IgD-negative memory B cell (primary cell): ENCODE data around the gene NPFFR1. TPM values are rescaled to one million over a fixed set of nuclear protein-coding genes. Genes with fewer than 3 reads are reported as not detected.

Experiments
- H3K27ac Mint-ChIP-seq, 3 donors: one replicate each; pipeline ENCODE4 v1.8.0; 2020 to 2022; ENCODE audit warnings: mild to moderate bottlenecking in 3 of 3, mixed read lengths in 3 of 3, moderate library complexity in 1 of 3
- H3K27me3 Mint-ChIP-seq: one replicate; pipeline ENCODE4 v1.8.0; 2021; ENCODE audit warnings: mixed read lengths
- H3K36me3 Mint-ChIP-seq: one replicate; pipeline ENCODE4 v1.8.0; 2020; ENCODE audit warnings: mild to moderate bottlenecking, mixed read lengths
- H3K4me1 Mint-ChIP-seq, 3 donors: one replicate each; pipeline ENCODE4 v1.8.0; 2020 to 2022; ENCODE audit warnings: mixed read lengths in 3 of 3, mild to moderate bottlenecking in 1 of 3
- H3K4me3 Mint-ChIP-seq, 4 donors: one replicate each; pipeline ENCODE4 v1.8.0; 2020 to 2022; ENCODE audit warnings: mild to moderate bottlenecking in 4 of 4, mixed read lengths in 4 of 4, moderate library complexity in 3 of 4
- H3K9me3 Mint-ChIP-seq, 3 donors: one replicate each; pipeline ENCODE4 v1.8.0; 2020 to 2021; ENCODE audit warnings: mixed read lengths in 3 of 3, mild to moderate bottlenecking in 1 of 3
- polyA plus RNA-seq: library from polyadenylated mRNA; unstranded; fragments of 300-500 nt; fragmentation: Illumina TruSeq; gene quantifications from one replicate; pipeline ENCODE4 v1.2.3, GENCODE V29; 2021

NPFFR1 gene
- polyA plus RNA-seq, 1 donor from 2014 or later = not detected

- H3K9me3 Mint-ChIP-seq = no peaks in the 10 kb centered on the region
- no peak overlapping the region for H3K4me3 Mint-ChIP-seq
- H3K27me3 Mint-ChIP-seq = peaks cover 6% of the 10 kb centered on the region
- peaks cover 7 to 19% (median 17%) of the 10 kb centered on the region in 3 donors for H3K4me1 Mint-ChIP-seq
- H3K36me3 Mint-ChIP-seq = no peaks in the 10 kb centered on the region
- no peak overlapping the region for H3K27ac Mint-ChIP-seq
Observed at GRCh38 chr10:70321233-70321632, 37.4 kb upstream of the NPFFR1 start.

GRCh38 chr10:70320751-70321150 is 36.9 kb upstream of the NPFFR1 start:
- Mint-ChIP-seq H3K4me3 (no peak overlapping the region), H3K27me3 (peaks cover 6% of the 10 kb centered on the region), H3K9me3 (no peaks in the 10 kb centered on the region), H3K4me1 (peaks cover 7 to 17% (median 17%) of the 10 kb centered on the region in 3 donors), H3K36me3 (no peaks in the 10 kb centered on the region), H3K27ac (no peak overlapping the region)

- peaks cover 7 to 16% (median 14%) of the 10 kb centered on the region in 3 donors for H3K4me1 Mint-ChIP-seq
- no peak overlapping the region for H3K27ac Mint-ChIP-seq
- peaks cover 2% of the 10 kb centered on the region for H3K36me3 Mint-ChIP-seq
- H3K9me3 Mint-ChIP-seq = no peaks in the 10 kb centered on the region
- H3K27me3 Mint-ChIP-seq = peaks cover 8% of the 10 kb centered on the region
- H3K4me3 Mint-ChIP-seq = no peak overlapping the region
Observed at GRCh38 chr10:70319824-70320223, 36.0 kb upstream of the NPFFR1 start.

- no peak overlapping the region for H3K27ac Mint-ChIP-seq
- peaks cover 5% of the 10 kb centered on the region for H3K27me3 Mint-ChIP-seq
- H3K9me3 Mint-ChIP-seq = no peaks in the 10 kb centered on the region
- peaks cover 7 to 16% (median 10%) of the 10 kb centered on the region in 3 donors for H3K4me1 Mint-ChIP-seq
- no peak overlapping the region for H3K4me3 Mint-ChIP-seq
- H3K36me3 Mint-ChIP-seq = peaks cover 2% of the 10 kb centered on the region
Observed at GRCh38 chr10:70319183-70319582, 35.4 kb upstream of the NPFFR1 start.

- H3K9me3 Mint-ChIP-seq = no peaks in the 10 kb centered on the region
- H3K27me3 Mint-ChIP-seq = peaks cover 5% of the 10 kb centered on the region
- peaks cover 4 to 13% (median 9%) of the 10 kb centered on the region in 3 donors for H3K4me1 Mint-ChIP-seq
- H3K27ac Mint-ChIP-seq = peak overlapping the region in 1 of 3 donors; percentile 59
- peaks cover 4% of the 10 kb centered on the region for H3K36me3 Mint-ChIP-seq
- peak overlapping the region in 2 of 4 donors; percentile 3 to 69 for H3K4me3 Mint-ChIP-seq
Observed at GRCh38 chr10:70317943-70318318, 34.1 kb upstream of the NPFFR1 start.

- Mint-ChIP-seq H3K4me3 (peak overlapping the region in 1 of 4 donors; percentile 69), H3K27ac (peak overlapping the region in 1 of 3 donors; percentile 59)
Observed at GRCh38 chr10:70317272-70317942, 33.6 kb upstream of the NPFFR1 start.

GRCh38 chr10:70315815-70316214 is 32.0 kb upstream of the NPFFR1 start:
- H3K4me3 Mint-ChIP-seq = no peak overlapping the region
- H3K27ac Mint-ChIP-seq = no peak overlapping the region
- H3K36me3 Mint-ChIP-seq = peaks cover 4% of the 10 kb centered on the region
- H3K27me3 Mint-ChIP-seq = peaks cover 5% of the 10 kb centered on the region
- H3K4me1 Mint-ChIP-seq = peaks cover 3 to 7% (median 7%) of the 10 kb centered on the region in 3 donors
- H3K9me3 Mint-ChIP-seq = no peaks in the 10 kb centered on the region

More at GRCh38 chr10:70317272-70317942, 33.6 kb upstream of the NPFFR1 start:
- peaks cover 4% of the 10 kb centered on the region for H3K36me3 Mint-ChIP-seq
- H3K4me1 Mint-ChIP-seq = peaks cover 3 to 8% (median 7%) of the 10 kb centered on the region in 3 donors
- no peaks in the 10 kb centered on the region for H3K9me3 Mint-ChIP-seq
- peaks cover 5% of the 10 kb centered on the region for H3K27me3 Mint-ChIP-seq

GRCh38 chr10:70315276-70315675 is 31.5 kb upstream of the NPFFR1 start:
- Mint-ChIP-seq H3K36me3 (peaks cover 4% of the 10 kb centered on the region), H3K4me1 (peaks cover 3 to 7% (median 7%) of the 10 kb centered on the region in 3 donors), H3K9me3 (no peaks in the 10 kb centered on the region), H3K4me3 (no peak overlapping the region), H3K27me3 (peaks cover 5% of the 10 kb centered on the region), H3K27ac (no peak overlapping the region)

- H3K36me3 Mint-ChIP-seq = peaks cover 4% of the 10 kb centered on the region
- no peak overlapping the region for H3K27ac Mint-ChIP-seq
- peaks cover 6% of the 10 kb centered on the region for H3K27me3 Mint-ChIP-seq
- no peak overlapping the region for H3K4me3 Mint-ChIP-seq
- H3K4me1 Mint-ChIP-seq = peaks cover 3 to 4% (median 4%) of the 10 kb centered on the region in 3 donors
- H3K9me3 Mint-ChIP-seq = no peaks in the 10 kb centered on the region
Observed at GRCh38 chr10:70312972-70313371, 29.2 kb upstream of the NPFFR1 start.

GRCh38 chr10:70312249-70312648 is 28.4 kb upstream of the NPFFR1 start:
- Mint-ChIP-seq H3K27ac (no peak overlapping the region), H3K4me3 (no peak overlapping the region), H3K36me3 (peaks cover 4% of the 10 kb centered on the region), H3K4me1 (peaks cover 0 to 2% (median 0%) of the 10 kb centered on the region in 3 donors), H3K27me3 (peaks cover 6% of the 10 kb centered on the region), H3K9me3 (no peaks in the 10 kb centered on the region)

GRCh38 chr10:70311698-70312097 is 27.9 kb upstream of the NPFFR1 start:
- peaks cover 4% of the 10 kb centered on the region for H3K36me3 Mint-ChIP-seq

GRCh38 chr10:70309661-70310060 is 25.9 kb upstream of the NPFFR1 start:
- Mint-ChIP-seq H3K4me1 (peaks cover 5 to 12% (median 8%) of the 10 kb centered on the region in 3 donors), H3K36me3 (peaks cover 2% of the 10 kb centered on the region), H3K27ac (no peak overlapping the region), H3K27me3 (peaks cover 1% of the 10 kb centered on the region), H3K4me3 (no peak overlapping the region), H3K9me3 (no peaks in the 10 kb centered on the region)

More at GRCh38 chr10:70311698-70312097, 27.9 kb upstream of the NPFFR1 start:
- H3K4me3 Mint-ChIP-seq = no peak overlapping the region
- H3K4me1 Mint-ChIP-seq = peaks cover under 1 to 3% (median 2%) of the 10 kb centered on the region in 3 donors
- H3K9me3 Mint-ChIP-seq = no peaks in the 10 kb centered on the region
- peaks cover 6% of the 10 kb centered on the region for H3K27me3 Mint-ChIP-seq
- H3K27ac Mint-ChIP-seq = no peak overlapping the region

- Mint-ChIP-seq H3K27me3 (peaks cover 1% of the 10 kb centered on the region), H3K36me3 (peaks cover 2% of the 10 kb centered on the region), H3K4me3 (no peak overlapping the region), H3K9me3 (no peaks in the 10 kb centered on the region), H3K4me1 (peaks cover 5 to 12% (median 8%) of the 10 kb centered on the region in 3 donors), H3K27ac (no peak overlapping the region)
Observed at GRCh38 chr10:70308121-70309060, 24.6 kb upstream of the NPFFR1 start.

- peaks cover 1% of the 10 kb centered on the region for H3K27me3 Mint-ChIP-seq
- no peaks in the 10 kb centered on the region for H3K9me3 Mint-ChIP-seq
- H3K36me3 Mint-ChIP-seq = no peaks in the 10 kb centered on the region
- H3K27ac Mint-ChIP-seq = no peak overlapping the region
- H3K4me3 Mint-ChIP-seq = no peak overlapping the region
- H3K4me1 Mint-ChIP-seq = peaks cover 5 to 12% (median 8%) of the 10 kb centered on the region in 3 donors
Observed at GRCh38 chr10:70306886-70307520, 23.2 kb upstream of the NPFFR1 start.
